Nephron (organoid): ENCODE data around the gene TRAM1L1.

Source experiments
- H3K27ac Mint-ChIP-seq, 3 experiments: 2 replicates each; pipeline ENCODE4 v1.8.0; 2020; ENCODE audit warnings: mixed read lengths in 3 of 3, mild to moderate bottlenecking in 2 of 3, moderate library complexity in 1 of 3
- H3K27me3 Mint-ChIP-seq: 2 replicates; pipeline ENCODE4 v1.8.0; 2021; ENCODE audit warnings: low read depth, mild to moderate bottlenecking, moderate library complexity, mixed read lengths
- H3K36me3 Mint-ChIP-seq: 2 replicates; pipeline ENCODE4 v1.8.0; 2020; ENCODE audit warnings: low read depth, mixed read lengths
- H3K4me1 Mint-ChIP-seq: 2 replicates; pipeline ENCODE4 v1.8.0; 2020; ENCODE audit warnings: mixed read lengths
- H3K4me3 Mint-ChIP-seq, 3 experiments: 2 replicates each; pipeline ENCODE4 v1.8.0; 2020; ENCODE audit warnings: mild to moderate bottlenecking in 3 of 3, mixed read lengths in 3 of 3, moderate library complexity in 2 of 3
- H3K9me3 Mint-ChIP-seq: 2 replicates; pipeline ENCODE4 v1.8.0; 2020; ENCODE audit warnings: mixed read lengths
- CTCF ChIP-seq, 3 experiments: fragments of 200-600 bp; sonication (generic); IDR thresholded peaks; one replicate each; pipeline ENCODE4 v1.5.0; 2021; ENCODE audit warnings: antibody characterized with exemption in 3 of 3; ENCODE audit not compliant: unreplicated experiment in 3 of 3

The TRAM1L1 gene

DNA sequence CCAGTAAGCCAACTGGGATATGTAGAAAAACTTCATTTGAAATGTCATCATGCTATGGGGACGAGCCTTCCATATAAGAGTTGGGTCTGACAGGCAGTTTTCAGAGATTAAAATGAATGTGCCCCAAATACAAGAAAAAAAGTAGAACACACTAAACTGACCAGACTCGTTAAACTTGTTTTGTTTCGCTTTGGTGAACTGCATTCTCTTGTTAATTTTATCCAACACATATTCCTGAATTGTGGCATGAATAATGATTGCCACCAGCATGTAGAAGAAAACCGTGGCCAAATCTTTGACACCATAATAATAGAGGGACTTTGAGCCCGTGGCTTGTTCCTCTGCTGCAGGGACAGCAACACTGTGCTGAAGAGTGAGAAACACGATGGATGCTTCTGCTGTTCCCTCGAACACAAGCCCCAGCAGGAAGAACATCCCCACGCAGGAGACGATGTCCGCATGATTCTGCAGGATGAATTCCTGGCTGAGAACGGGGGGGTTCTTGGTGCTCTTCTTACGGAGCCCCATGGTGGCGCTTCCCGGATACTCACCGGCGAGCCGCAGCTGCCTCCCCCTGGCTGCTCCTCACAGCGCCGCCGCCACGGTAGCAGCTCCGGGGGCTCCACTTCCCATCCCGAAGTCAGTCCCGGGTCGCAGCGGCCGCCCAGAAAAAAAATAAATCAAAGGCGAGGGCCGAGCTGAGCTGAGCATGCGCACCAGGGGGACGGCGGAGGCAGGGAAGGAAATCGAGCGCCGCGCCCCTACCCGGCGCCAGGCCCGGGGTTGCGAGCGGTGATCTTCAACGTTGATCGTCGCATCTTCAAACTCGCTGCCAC lies at the start of gene TRAM1L1:
TSS of gene TRAM1L1 (minus strand) at position 711 of the 836 bp plus-strand sequence. CDS start at position 528, 183 bp downstream.
- peak; percentile 34 to 43 (median 41) for TF ChIP-seq CTCF (IDR thresholded peaks at IDR 0.05; ENCODE audit: unreplicated experiment in 3 of 3)
- Mint-ChIP-seq H3K4me1 (peaks cover 8% of the 10 kb centered on the region), H3K27ac (peak within 1 kb of the TSS; percentile 91 to 95 (median 94)), H3K4me3 (peak within 1 kb of the TSS; percentile 87 to 94 (median 87)), H3K36me3 (peaks cover 12% of the 10 kb centered on the region), H3K27me3 (no peaks in the 10 kb centered on the region), H3K9me3 (peaks cover 13% of the 10 kb centered on the region)

- Mint-ChIP-seq H3K27ac (peak overlapping the region; percentile 81 to 84 (median 82)), H3K36me3 (peaks cover 8% of the 10 kb centered on the region), H3K4me1 (peaks cover 13% of the 10 kb centered on the region), H3K27me3 (no peaks in the 10 kb centered on the region), H3K9me3 (peaks cover 16% of the 10 kb centered on the region), H3K4me3 (peak overlapping the region in 2 of 3 experiments; percentile 53 to 55)
- peak; percentile 60 to 74 (median 70) for TF ChIP-seq CTCF (IDR thresholded peaks at IDR 0.05; ENCODE audit: unreplicated experiment in 3 of 3)
These were observed 49.0 kb upstream of the TRAM1L1 start for GRCh38 chr4:117134386-117134785.

- Mint-ChIP-seq H3K36me3 (no peaks in the 10 kb centered on the region), H3K27me3 (no peaks in the 10 kb centered on the region), H3K27ac (no peak overlapping the region), H3K4me1 (no peaks in the 10 kb centered on the region), H3K9me3 (no peaks in the 10 kb centered on the region), H3K4me3 (no peak overlapping the region)
- no peak for TF ChIP-seq CTCF (IDR thresholded peaks at IDR 0.05; ENCODE audit: unreplicated experiment in 3 of 3)
These were observed 11.5 kb upstream of the TRAM1L1 start for GRCh38 chr4:117096886-117097285.

- Mint-ChIP-seq H3K36me3 (no peaks in the 10 kb centered on the region), H3K4me3 (no peak overlapping the region), H3K27ac (no peak overlapping the region)
These were observed 11.1 kb upstream of the TRAM1L1 start for GRCh38 chr4:117096462-117096861.

DNA sequence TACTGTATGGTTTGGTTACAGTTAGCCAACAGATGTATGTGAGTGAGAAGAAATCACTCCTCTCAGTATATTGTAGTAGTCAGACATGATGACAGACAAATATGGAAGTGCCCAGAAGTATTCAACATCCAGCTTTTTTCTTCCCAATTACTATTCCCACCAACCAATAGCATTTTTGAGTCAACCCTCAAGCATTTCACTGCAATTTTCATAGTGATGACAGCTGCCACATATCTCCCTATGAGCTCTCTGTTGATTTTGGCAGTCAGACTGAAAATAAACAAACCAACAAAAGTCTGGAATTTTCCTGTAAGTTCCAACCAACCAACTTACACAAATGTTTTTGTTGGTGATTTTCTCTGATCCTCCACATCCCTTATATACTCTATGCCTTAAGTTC lies 8.2 kb upstream of the TRAM1L1 start:
- Mint-ChIP-seq H3K36me3 (no peaks in the 10 kb centered on the region), H3K4me3 (no peak overlapping the region), H3K9me3 (no peaks in the 10 kb centered on the region), H3K4me1 (no peaks in the 10 kb centered on the region), H3K27me3 (no peaks in the 10 kb centered on the region), H3K27ac (no peak overlapping the region)
- TF ChIP-seq CTCF (IDR thresholded peaks at IDR 0.05; ENCODE audit: unreplicated experiment in 3 of 3) = no peak

More at GRCh38 chr4:117096462-117096861, 11.1 kb upstream of the TRAM1L1 start:
- Mint-ChIP-seq H3K4me1 (no peaks in the 10 kb centered on the region), H3K27me3 (no peaks in the 10 kb centered on the region), H3K9me3 (no peaks in the 10 kb centered on the region)
- TF ChIP-seq CTCF (IDR thresholded peaks at IDR 0.05; ENCODE audit: unreplicated experiment in 3 of 3) = no peak

- peaks cover 6% of the 10 kb centered on the region for H3K36me3 Mint-ChIP-seq
- no peak overlapping the region for H3K4me3 Mint-ChIP-seq
- peaks cover 6% of the 10 kb centered on the region for H3K9me3 Mint-ChIP-seq
- no peak for TF ChIP-seq CTCF (IDR thresholded peaks at IDR 0.05; ENCODE audit: unreplicated experiment in 3 of 3)
- H3K4me1 Mint-ChIP-seq = no peaks in the 10 kb centered on the region
- no peaks in the 10 kb centered on the region for H3K27me3 Mint-ChIP-seq
- no peak overlapping the region for H3K27ac Mint-ChIP-seq
These were observed 7.6 kb downstream of the TRAM1L1 start for GRCh38 chr4:117077760-117078159.
